Mucosa of descending colon (tissue), 3 donors: ENCODE results near the gene DCX. TPM values are rescaled to one million over a fixed set of nuclear protein-coding genes. Genes with fewer than 3 reads are reported as not detected.
A peak's percentile ranks its signal among the peaks of the same experiment; 100 is the strongest.

Experiments used
- ATAC-seq: fragments of 200-7000 bp; cut with Tn5 transposase; one replicate; pipeline ENCODE4 v1.9.1; 2020; ENCODE audit warnings: mild to moderate bottlenecking, moderate library complexity
- DNase-seq, 3 donors: peaks; one replicate each; pipeline ENCODE4 v3.0.0-alpha.2; 2020
- H3K36me3 ChIP-seq: fragments of 200-600 bp; one replicate; pipeline ENCODE4 v1.8.0; 2021; ENCODE audit warnings: low read depth, mild to moderate bottlenecking
- H3K4me1 ChIP-seq: fragments of 200-600 bp; one replicate; pipeline ENCODE4 v1.8.0; 2021; ENCODE audit warnings: low read depth, mild to moderate bottlenecking
- H3K4me3 ChIP-seq: fragments of 200-600 bp; one replicate; pipeline ENCODE4 v1.8.0; 2021; ENCODE audit warnings: mild to moderate bottlenecking
- H3K9me3 ChIP-seq: fragments of 200-600 bp; one replicate; pipeline ENCODE4 v1.8.0; 2021; ENCODE audit warnings: mild to moderate bottlenecking
- intact Hi-C, 2 donors: fragments of 100-400 bp; cut with DNase I in 1 of 2; cut with micrococcal nuclease in 1 of 2; formaldehyde crosslinking; loops; one replicate each; pipeline versions ENCODE4 v1.11.0 to v1.11.1; 2022; cut with DNase I, micrococcal nuclease
- total RNA-seq, 3 donors: library from RNA; stranded (reverse); fragmentation: NEBNext Ultra II Directional in 2 of 3; extraction: Animal tissue kit (Norgen Biotek cat#: 25700) in 2 of 3; gene quantifications; one replicate each; pipeline versions ENCODE4 v1.2.1 to v1.2.4, GENCODE V29; 2021 to 2023
- TF ChIP-seq, protein P1 (sequence below): fragments of 200-600 bp; IDR thresholded peaks from one replicate; pipeline ENCODE4 v1.8.0; 2022; ENCODE audit warnings: antibody characterized with exemption, mild to moderate bottlenecking
- donor health status: DM: no; HTN: no; CAD: no; lungs with moderate emphysema.
- donor health status: DM: no; HTN: no; CAD: no.
- donor health status: DM: no; HTN: yes; CAD: no.

DCX gene
- total RNA-seq, 3 donors from 2014 or later, result 0.22 TPM; not detected in 2

DNA sequence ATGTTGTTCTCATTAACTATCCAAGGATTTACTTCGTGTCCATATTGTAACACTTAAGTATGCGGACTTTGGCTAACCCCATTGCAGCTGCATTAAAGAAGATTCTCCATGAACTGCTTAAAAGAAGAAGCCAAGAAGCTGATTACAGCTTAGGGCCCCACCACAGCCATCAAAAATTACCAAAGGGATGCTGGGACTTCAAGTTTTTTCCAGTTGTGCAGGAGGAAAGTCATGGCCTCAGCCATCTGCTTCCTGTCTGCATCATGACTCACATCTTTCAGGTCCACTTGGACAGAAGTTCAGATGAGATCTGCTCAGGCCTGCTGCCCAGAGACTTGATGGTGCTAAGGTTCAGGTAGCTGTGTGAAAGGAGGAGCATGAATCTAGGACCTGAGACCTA lies 102.9 kb downstream of the DCX start:
- DNase-seq, result no peak
- intact Hi-C loops, result no loop called here
- Histone ChIP-seq H3K4me1 (no peaks in the 10 kb centered on the region), H3K4me3 (no peak overlapping the region), H3K9me3 (no peaks in the 10 kb centered on the region), H3K36me3 (no peaks in the 10 kb centered on the region)
- TF ChIP-seq, protein P1, sequence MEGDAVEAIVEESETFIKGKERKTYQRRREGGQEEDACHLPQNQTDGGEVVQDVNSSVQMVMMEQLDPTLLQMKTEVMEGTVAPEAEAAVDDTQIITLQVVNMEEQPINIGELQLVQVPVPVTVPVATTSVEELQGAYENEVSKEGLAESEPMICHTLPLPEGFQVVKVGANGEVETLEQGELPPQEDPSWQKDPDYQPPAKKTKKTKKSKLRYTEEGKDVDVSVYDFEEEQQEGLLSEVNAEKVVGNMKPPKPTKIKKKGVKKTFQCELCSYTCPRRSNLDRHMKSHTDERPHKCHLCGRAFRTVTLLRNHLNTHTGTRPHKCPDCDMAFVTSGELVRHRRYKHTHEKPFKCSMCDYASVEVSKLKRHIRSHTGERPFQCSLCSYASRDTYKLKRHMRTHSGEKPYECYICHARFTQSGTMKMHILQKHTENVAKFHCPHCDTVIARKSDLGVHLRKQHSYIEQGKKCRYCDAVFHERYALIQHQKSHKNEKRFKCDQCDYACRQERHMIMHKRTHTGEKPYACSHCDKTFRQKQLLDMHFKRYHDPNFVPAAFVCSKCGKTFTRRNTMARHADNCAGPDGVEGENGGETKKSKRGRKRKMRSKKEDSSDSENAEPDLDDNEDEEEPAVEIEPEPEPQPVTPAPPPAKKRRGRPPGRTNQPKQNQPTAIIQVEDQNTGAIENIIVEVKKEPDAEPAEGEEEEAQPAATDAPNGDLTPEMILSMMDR, result no peak
- ATAC-seq, result no peak

DNA sequence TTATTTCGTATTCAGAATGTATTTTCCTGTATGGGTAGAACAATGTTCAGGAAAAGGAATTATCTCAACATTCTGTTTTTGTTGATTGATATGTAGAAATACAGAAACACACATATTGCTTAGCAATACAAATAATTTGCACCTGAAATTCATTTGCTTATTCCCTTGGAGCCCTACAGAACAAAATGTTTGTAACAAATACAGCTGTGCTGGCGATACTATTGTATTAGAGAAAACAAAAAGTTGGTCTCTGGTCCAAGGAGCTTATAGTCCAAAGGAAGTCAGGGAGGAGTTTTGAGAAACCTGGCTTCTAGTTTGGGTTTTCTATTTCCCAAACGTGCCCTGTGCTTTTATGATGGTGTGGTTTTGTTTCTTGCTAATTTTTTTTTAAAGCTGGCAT lies 104.0 kb downstream of the DCX start:
- intact Hi-C loops, result no loop called here
- ATAC-seq (no peak), DNase-seq (no peak)
- TF ChIP-seq, protein P1, result no peak
- Histone ChIP-seq H3K36me3 (no peaks in the 10 kb centered on the region), H3K4me1 (no peaks in the 10 kb centered on the region), H3K4me3 (no peak overlapping the region), H3K9me3 (no peaks in the 10 kb centered on the region)

DNA sequence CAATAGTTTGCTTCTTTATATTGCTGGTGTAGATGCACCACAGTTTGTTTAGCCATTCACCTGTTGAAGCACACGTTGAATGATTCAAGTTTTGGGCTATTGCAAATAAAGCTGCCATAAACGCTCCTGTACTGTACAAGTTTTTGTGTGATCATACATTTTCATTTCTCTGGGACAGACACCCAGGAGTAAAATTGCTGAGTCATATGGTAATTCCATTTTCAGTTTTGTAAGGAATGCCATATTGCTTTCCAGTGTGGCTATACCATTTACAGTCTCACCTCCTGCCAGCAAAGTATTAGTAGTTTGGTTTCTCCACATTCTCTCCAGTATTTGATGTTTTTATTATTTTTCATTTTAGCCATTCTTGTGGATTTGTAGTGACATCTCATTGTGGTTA lies 109.7 kb downstream of the DCX start:
- Histone ChIP-seq H3K4me1 (no peaks in the 10 kb centered on the region), H3K36me3 (no peaks in the 10 kb centered on the region), H3K4me3 (no peak overlapping the region), H3K9me3 (no peaks in the 10 kb centered on the region)
- DNase-seq (no peak), ATAC-seq (no peak)
- TF ChIP-seq, protein P1, result no peak
- intact Hi-C loops, result no loop called here

DNA sequence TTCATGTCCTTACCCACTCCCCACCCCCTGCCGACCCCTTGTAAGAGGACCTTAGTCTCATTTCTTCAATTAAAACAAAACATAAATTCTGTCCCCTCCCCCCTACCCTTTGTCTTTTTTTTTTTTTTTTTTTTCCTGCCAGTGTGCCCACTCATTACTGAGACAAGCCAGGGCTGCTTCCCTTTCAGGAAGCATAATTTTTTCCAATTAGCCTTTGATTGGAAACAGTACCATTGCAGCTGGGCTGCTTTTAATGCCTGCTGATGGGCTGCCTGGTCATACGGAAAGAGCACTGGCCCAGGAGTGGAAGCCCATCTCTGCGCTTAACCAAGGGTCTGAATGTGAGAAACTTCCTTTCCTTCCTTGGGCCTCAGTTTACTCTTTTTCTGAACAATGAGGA lies 123.2 kb downstream of the DCX start:
- TF ChIP-seq, protein P1, result no peak
- ATAC-seq (no peak), DNase-seq (no peak)
- no peak overlapping the region for H3K4me3 ChIP-seq
- H3K4me1 ChIP-seq, result no peaks in the 10 kb centered on the region
- no peaks in the 10 kb centered on the region for H3K36me3 ChIP-seq
- intact Hi-C loops, result no loop called here
- H3K9me3 ChIP-seq, result no peaks in the 10 kb centered on the region

DNA sequence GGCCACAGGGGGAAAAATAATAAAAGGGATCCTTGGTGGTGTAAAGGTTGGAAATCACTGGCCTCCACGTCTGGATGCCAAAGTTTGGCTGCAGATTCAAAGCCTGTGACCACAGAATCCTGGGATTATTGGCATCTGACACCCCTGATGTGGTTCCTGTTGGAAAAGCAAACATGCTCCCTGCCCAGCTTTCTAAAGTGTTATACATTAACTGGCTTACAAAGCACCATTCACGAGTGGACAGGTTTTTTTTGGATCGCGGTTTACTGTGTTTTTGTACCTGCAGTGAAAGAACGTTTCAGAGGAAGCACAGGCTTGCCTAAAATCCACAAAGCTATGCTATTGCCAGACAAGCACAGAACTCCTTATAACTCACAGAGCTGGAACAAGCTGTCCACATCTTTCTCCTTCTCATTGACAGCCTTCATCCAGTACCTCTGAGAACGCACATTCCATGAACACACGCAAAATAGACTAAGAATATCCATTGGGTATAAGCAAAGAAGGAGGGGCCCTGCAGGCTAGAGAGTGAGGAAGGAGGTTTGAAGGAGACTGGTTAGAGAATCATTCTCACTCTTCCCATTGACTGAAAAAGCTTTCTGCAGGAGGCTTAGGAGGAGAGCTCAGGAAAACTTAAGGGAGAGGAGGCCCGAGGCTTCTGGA lies 127.2 kb downstream of the DCX start:
- peak; percentile 39 for ATAC-seq
- TF ChIP-seq, protein P1, result no peak
- DNase-seq, result no peak
- no peak overlapping the region for H3K4me3 ChIP-seq
- intact Hi-C loops, result no loop called here
- H3K4me1 ChIP-seq, result no peaks in the 10 kb centered on the region
- no peaks in the 10 kb centered on the region for H3K36me3 ChIP-seq
- H3K9me3 ChIP-seq, result no peaks in the 10 kb centered on the region

DNA sequence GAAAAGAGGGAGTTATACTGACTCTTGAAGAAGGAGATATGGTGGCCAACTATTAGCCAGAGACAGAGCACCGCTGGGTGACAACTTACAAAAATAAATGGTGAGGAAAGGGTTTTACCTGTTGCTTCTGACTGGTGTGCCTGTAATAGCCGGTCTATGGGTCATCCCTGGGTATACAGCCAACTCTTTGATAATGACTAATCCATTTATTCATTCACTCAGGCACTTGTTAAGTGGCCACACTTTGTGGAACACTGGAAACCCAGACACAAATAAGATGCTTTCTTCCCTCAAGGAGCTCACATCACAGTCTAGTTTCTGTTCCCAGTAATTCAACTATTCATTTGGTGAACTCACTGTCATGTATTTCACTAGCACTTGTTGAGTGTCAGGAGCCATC lies 128.5 kb downstream of the DCX start:
- H3K36me3 ChIP-seq, result no peaks in the 10 kb centered on the region
- intact Hi-C loops, result no loop called here
- H3K4me1 ChIP-seq, result no peaks in the 10 kb centered on the region
- no peaks in the 10 kb centered on the region for H3K9me3 ChIP-seq
- ATAC-seq (no peak), DNase-seq (no peak)
- TF ChIP-seq, protein P1, result no peak
- no peak overlapping the region for H3K4me3 ChIP-seq
